ENCODE data around the gene CNKSR3.
"Not testable (repeated sequence)": the region's sequence is repeated elsewhere in the genome, so short reads cannot be mapped to it uniquely, and the experiment has no call there.

CNKSR3 gene

GRCh38 chr6:154520280-154520679, 9.8 kb upstream of the CNKSR3 start:
- in situ Hi-C loops (cut with MboI; ENCODE audit: low pct_unique_long_range_greater_than_20kb, low sequenced_read_pairs, unreplicated experiment): no loop called here
- DNase-seq (ENCODE audit: low spot score): no peak
- TF ChIP-seq, protein P1, sequence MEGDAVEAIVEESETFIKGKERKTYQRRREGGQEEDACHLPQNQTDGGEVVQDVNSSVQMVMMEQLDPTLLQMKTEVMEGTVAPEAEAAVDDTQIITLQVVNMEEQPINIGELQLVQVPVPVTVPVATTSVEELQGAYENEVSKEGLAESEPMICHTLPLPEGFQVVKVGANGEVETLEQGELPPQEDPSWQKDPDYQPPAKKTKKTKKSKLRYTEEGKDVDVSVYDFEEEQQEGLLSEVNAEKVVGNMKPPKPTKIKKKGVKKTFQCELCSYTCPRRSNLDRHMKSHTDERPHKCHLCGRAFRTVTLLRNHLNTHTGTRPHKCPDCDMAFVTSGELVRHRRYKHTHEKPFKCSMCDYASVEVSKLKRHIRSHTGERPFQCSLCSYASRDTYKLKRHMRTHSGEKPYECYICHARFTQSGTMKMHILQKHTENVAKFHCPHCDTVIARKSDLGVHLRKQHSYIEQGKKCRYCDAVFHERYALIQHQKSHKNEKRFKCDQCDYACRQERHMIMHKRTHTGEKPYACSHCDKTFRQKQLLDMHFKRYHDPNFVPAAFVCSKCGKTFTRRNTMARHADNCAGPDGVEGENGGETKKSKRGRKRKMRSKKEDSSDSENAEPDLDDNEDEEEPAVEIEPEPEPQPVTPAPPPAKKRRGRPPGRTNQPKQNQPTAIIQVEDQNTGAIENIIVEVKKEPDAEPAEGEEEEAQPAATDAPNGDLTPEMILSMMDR (IDR thresholded peaks at IDR 0.05; ENCODE audit: extremely low read depth, insufficient read depth, missing control alignments): no peak

- TF ChIP-seq, protein P1 (IDR thresholded peaks at IDR 0.05; ENCODE audit: extremely low read depth, insufficient read depth, missing control alignments): no peak
- in situ Hi-C loops (cut with MboI; ENCODE audit: low pct_unique_long_range_greater_than_20kb, low sequenced_read_pairs, unreplicated experiment): no loop called here
- no peak for DNase-seq (ENCODE audit: low spot score)
Observed at GRCh38 chr6:154518396-154518795, 7.9 kb upstream of the CNKSR3 start.

DNA sequence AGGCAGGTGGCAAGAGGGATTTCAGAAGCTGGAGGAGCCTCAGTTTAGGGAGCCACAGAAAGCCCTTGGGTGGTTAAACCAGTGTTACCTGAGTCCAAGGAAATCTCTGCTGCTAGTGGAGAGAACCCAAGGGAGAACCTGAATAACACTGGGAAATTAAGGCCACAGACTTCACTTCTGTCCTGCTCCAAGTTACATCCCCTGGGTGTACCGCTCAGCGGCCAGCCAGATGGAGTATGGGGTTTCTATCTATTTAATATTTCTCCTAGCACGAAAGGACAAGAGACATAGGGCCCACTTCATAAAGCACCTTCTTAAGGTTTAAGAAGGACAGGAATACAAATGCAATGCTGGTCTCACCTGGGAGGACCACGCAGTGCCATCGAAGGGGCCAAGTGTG, 5.8 kb upstream of the CNKSR3 start:
- in situ Hi-C loops (cut with MboI; ENCODE audit: low pct_unique_long_range_greater_than_20kb, low sequenced_read_pairs, unreplicated experiment): no loop called here
- TF ChIP-seq, protein P1 (IDR thresholded peaks at IDR 0.05; ENCODE audit: extremely low read depth, insufficient read depth, missing control alignments): no peak
- DNase-seq (ENCODE audit: low spot score): no peak

DNA sequence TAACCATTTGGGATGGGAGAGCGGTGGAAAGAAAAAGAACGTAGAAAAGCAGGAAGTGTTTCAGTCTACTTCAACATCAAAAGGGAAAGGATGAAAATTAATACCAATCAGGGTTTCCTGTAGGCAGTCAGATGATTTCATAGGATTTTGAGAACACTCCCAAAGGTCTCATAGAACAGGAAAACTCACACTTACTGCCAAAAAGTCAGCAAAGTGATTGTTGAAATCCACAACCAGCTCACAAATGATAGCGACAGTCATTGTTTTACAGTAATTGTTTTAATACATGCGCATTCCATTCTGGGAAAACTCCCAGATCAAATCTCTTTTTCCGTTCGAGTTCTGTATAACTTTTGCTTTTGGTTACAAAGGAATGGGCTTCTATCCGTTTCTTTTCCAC, 5.3 kb upstream of the CNKSR3 start:
- in situ Hi-C loops (cut with MboI; ENCODE audit: low pct_unique_long_range_greater_than_20kb, low sequenced_read_pairs, unreplicated experiment): no loop called here
- TF ChIP-seq, protein P1 (IDR thresholded peaks at IDR 0.05; ENCODE audit: extremely low read depth, insufficient read depth, missing control alignments): no peak
- DNase-seq (ENCODE audit: low spot score): no peak

DNA sequence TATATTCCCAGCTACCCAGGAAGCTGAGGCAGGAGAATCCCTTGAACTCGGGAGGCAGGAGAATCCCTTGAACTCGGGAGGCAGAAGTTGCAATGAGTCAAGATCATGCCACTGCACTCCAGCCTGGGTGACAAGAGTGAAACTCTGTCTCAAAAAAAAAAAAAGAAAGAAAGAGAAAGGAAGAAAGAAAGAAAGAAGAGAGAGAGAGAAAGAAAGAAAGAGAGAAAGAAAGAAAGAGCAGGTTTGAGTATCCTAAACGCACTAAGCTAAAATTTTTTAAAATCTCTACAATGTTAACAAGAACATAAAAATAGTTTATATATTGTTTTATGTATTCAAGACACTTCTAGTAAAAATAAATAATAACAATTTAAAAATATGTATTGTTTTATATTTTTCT, 4.6 kb upstream of the CNKSR3 start:
- in situ Hi-C loops (cut with MboI; ENCODE audit: low pct_unique_long_range_greater_than_20kb, low sequenced_read_pairs, unreplicated experiment); DNase-seq (ENCODE audit: low spot score): not testable (repeated sequence)

DNA sequence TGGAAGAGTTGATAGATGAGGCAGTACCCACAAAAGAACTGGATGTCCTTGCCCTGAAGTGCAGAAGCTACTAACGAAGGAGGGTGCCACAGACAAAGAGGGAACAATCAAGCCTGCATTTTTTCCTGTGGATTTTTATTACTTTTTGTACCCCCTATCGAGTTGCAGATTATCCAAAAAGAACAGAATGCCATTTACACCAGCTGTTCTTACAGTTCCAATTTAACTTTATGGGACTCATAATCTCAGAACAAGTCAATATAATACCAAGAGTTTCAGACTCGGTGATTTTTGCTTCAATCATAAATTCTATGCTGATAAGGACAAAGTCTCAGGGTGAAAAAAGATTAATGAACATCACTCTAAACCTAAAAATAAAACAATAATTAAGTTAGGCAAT, 4.0 kb upstream of the CNKSR3 start:
- DNase-seq (ENCODE audit: low spot score): no peak
- in situ Hi-C loops (cut with MboI; ENCODE audit: low pct_unique_long_range_greater_than_20kb, low sequenced_read_pairs, unreplicated experiment): no loop called here
- TF ChIP-seq, protein P1 (IDR thresholded peaks at IDR 0.05; ENCODE audit: extremely low read depth, insufficient read depth, missing control alignments): no peak

- in situ Hi-C loops (cut with MboI; ENCODE audit: low pct_unique_long_range_greater_than_20kb, low sequenced_read_pairs, unreplicated experiment): no loop called here
- TF ChIP-seq, protein P1 (IDR thresholded peaks at IDR 0.05; ENCODE audit: extremely low read depth, insufficient read depth, missing control alignments): no peak
Observed at GRCh38 chr6:154513601-154514320, 3.3 kb upstream of the CNKSR3 start.

More at GRCh38 chr6:154513601-154514320, 3.3 kb upstream of the CNKSR3 start:
- no peak for DNase-seq (ENCODE audit: low spot score)

All from GM13977 (cell line).